WTC11 (cell line): ENCODE data around the gene DUSP15.

Source experiments
- E2F1 ChIP-seq: sonication (generic); formaldehyde crosslinking; IDR thresholded peaks from 2 replicates; pipeline ENCODE4 v1.8.0; 2022; ENCODE audit warnings: mild to moderate bottlenecking, missing genetic modification reagents
- ELF4 ChIP-seq: sonication (generic); formaldehyde crosslinking; IDR thresholded peaks from 2 replicates; pipeline ENCODE4 v1.8.1; 2022; ENCODE audit warnings: low read depth, mild to moderate bottlenecking, moderate library complexity, missing genetic modification reagents
- ETV6 ChIP-seq: sonication (generic); formaldehyde crosslinking; IDR thresholded peaks from 2 replicates; pipeline ENCODE4 v1.8.1; 2022; ENCODE audit warnings: mild to moderate bottlenecking, missing genetic modification reagents
- NFYB ChIP-seq: sonication (generic); formaldehyde crosslinking; conservative IDR thresholded peaks from 2 replicates; pipeline ENCODE4 v1.8.0; 2022; ENCODE audit warnings: low read depth, missing genetic modification reagents
- RELA ChIP-seq: sonication (generic); formaldehyde crosslinking; IDR thresholded peaks from 2 replicates; pipeline ENCODE4 v1.8.1; 2022; ENCODE audit warnings: missing genetic modification reagents, mild to moderate bottlenecking, borderline replicate concordance
- SP1 ChIP-seq: sonication (generic); formaldehyde crosslinking; conservative IDR thresholded peaks from 2 replicates; pipeline ENCODE4 v1.8.1; 2022; ENCODE audit warnings: missing genetic modification reagents
- STAT6 ChIP-seq: sonication (generic); formaldehyde crosslinking; conservative IDR thresholded peaks from 2 replicates; pipeline ENCODE4 v1.8.1; 2023; ENCODE audit warnings: mild to moderate bottlenecking, low read depth, missing genetic modification reagents, moderate library complexity
- TF ChIP-seq, protein P1 (sequence below): fragments of 200-600 bp; IDR thresholded peaks from 2 replicates; pipeline ENCODE4 v1.8.0; 2022; ENCODE audit warnings: antibody characterized with exemption
- TF ChIP-seq, protein P2 (sequence below): sonication (generic); formaldehyde crosslinking; IDR thresholded peaks from 2 replicates; pipeline ENCODE4 v1.8.1; 2022; ENCODE audit warnings: missing genetic modification reagents, borderline replicate concordance
- TF ChIP-seq, protein P3 (sequence below): sonication (generic); formaldehyde crosslinking; IDR thresholded peaks from 2 replicates; pipeline ENCODE4 v1.8.1; 2022; ENCODE audit warnings: low read depth, mild to moderate bottlenecking, moderate library complexity, missing genetic modification reagents, borderline replicate concordance

- TF ChIP-seq SP1 (CRISPR knock-in tag) (no peak), E2F1 (CRISPR knock-in tag) (no peak), RELA (CRISPR knock-in tag) (no peak), ETV6 (no peak), NFYB (CRISPR knock-in tag) (no peak), STAT6 (CRISPR knock-in tag) (no peak), ELF4 (no peak)
- TF ChIP-seq, protein P1, sequence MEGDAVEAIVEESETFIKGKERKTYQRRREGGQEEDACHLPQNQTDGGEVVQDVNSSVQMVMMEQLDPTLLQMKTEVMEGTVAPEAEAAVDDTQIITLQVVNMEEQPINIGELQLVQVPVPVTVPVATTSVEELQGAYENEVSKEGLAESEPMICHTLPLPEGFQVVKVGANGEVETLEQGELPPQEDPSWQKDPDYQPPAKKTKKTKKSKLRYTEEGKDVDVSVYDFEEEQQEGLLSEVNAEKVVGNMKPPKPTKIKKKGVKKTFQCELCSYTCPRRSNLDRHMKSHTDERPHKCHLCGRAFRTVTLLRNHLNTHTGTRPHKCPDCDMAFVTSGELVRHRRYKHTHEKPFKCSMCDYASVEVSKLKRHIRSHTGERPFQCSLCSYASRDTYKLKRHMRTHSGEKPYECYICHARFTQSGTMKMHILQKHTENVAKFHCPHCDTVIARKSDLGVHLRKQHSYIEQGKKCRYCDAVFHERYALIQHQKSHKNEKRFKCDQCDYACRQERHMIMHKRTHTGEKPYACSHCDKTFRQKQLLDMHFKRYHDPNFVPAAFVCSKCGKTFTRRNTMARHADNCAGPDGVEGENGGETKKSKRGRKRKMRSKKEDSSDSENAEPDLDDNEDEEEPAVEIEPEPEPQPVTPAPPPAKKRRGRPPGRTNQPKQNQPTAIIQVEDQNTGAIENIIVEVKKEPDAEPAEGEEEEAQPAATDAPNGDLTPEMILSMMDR = no peak
- TF ChIP-seq, protein P2, sequence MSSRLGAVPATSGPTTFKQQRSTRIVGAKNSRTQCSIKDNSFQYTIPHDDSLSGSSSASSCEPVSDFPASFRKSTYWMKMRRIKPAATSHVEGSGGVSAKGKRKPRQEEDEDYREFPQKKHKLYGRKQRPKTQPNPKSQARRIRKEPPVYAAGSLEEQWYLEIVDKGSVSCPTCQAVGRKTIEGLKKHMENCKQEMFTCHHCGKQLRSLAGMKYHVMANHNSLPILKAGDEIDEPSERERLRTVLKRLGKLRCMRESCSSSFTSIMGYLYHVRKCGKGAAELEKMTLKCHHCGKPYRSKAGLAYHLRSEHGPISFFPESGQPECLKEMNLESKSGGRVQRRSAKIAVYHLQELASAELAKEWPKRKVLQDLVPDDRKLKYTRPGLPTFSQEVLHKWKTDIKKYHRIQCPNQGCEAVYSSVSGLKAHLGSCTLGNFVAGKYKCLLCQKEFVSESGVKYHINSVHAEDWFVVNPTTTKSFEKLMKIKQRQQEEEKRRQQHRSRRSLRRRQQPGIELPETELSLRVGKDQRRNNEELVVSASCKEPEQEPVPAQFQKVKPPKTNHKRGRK (CRISPR knock-in tag) = no peak
- TF ChIP-seq, protein P3, sequence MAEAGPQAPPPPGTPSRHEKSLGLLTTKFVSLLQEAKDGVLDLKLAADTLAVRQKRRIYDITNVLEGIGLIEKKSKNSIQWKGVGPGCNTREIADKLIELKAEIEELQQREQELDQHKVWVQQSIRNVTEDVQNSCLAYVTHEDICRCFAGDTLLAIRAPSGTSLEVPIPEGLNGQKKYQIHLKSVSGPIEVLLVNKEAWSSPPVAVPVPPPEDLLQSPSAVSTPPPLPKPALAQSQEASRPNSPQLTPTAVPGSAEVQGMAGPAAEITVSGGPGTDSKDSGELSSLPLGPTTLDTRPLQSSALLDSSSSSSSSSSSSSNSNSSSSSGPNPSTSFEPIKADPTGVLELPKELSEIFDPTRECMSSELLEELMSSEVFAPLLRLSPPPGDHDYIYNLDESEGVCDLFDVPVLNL (CRISPR knock-in tag) = no peak
Measured at GRCh38 chr20:31857861-31858759, 12.2 kb downstream of the DUSP15 start.
